HG03045 (cell line): ENCODE measurements around the gene SMIM44.
"Not testable (repeated sequence)": the region's sequence is repeated elsewhere in the genome, so short reads cannot be mapped to it uniquely, and the experiment has no call there.

Source experiments
- ATAC-seq: cut with Tn5 transposase; IDR thresholded peaks from one replicate; pipeline ENCODE4 v1.9.1; 2021; ENCODE audit warnings: mild to moderate bottlenecking, moderate library complexity; ENCODE audit not compliant: unreplicated experiment

SMIM44 gene

DNA sequence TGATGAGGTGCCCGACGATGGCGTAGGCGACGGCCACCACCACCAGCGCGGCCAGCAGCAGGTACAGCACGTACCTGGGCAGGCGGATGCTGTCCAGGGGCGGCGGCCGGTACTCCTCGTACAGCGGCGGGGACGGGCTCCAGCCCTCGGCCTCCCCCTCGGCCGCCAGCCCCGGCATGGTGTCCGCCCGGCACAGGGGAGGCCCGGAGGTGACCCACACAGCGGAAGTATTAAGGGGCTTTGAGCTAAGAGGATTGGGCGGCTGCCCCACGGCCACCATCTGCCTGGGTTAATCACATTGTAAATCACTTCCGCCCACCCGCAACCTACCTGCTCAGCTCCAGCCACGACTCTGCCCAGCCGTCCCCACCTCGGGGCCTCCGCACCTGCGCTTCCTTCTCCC is at the start of gene SMIM44:
Gene SMIM44, minus strand, starts transcription at position 216 of the 403 bp plus-strand sequence. Its CDS starts 38 bp downstream, at position 178.
- no peak for ATAC-seq

DNA sequence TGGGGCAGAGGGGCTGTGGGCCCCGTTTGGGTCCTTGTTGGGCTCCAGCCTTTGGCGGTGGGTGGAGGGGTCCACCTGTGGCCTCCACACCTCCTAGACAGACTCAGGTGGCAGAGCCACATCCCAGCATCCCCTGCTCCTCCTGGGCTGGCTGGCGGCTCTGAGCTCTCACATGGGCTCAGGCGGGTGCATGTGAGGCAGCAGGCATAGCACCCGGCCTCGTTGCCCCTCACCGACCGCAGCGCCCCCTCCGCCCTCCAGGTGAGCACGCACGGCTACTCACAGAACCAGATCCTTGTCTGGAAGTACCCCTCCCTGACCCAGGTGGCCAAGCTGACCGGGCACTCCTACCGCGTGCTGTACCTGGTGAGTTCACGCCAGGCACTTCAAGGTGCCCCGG is 49.8 kb upstream of the SMIM44 start:
- no peak for ATAC-seq

DNA sequence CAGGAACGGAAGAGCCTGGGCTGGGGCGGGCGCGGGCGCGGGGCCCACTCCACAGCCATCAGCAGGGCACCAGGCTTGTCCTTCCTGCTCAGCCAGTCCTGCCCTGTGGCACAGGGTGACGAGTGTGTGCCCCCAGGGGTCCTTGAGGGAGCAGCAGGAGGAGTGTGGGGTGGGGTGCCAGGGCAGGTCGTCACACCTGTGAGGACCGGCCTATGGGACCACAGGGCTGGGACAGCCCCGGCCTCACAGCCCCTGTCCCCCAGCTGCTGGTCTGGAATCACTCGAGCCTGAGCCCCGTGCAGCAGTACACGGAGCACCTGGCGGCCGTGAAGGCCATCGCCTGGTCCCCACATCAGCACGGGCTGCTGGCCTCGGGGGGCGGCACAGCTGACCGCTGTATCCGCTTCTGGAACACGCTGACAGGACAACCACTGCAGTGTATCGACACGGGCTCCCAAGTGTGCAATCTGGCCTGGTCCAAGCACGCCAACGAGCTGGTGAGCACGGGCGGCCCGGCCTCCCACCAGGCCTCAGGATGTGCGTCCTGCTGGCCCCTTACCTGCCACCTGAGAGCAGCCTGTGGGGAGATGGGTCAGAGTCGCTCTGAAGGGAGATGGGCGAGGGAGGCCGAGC is 49.0 kb upstream of the SMIM44 start:
- ATAC-seq = no peak

DNA sequence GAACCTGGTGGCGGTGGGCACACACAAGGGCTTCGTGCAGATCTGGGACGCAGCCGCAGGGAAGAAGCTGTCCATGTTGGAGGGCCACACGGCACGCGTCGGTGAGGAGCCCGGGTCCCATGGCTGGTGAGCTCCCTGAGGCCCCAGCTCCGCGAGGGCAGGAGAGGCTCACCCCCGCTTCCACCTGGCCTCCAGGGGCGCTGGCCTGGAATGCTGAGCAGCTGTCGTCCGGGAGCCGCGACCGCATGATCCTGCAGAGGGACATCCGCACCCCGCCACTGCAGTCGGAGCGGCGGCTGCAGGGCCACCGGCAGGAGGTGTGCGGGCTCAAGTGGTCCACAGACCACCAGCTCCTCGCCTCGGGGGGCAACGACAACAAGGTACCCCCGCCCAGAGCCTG is 48.5 kb upstream of the SMIM44 start:
- no peak for ATAC-seq

DNA sequence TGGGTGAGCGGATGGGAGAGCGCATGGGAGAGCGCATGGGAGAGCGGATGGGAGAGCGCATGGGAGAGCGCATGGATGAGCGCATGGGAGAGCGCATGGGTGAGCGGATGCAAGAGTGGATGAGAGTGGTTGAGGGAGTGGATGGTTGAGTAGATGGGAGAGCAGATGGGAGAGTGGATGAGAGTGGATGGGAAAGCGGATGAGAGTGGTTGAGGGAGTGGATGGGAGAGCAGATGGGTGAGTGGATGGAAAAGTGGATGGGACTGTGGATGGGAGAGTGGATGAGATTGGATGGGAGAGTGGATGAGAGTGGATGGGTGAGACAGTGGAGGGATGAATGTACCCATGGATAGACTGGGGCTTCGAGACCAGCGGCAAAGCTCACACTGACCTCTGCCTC is 47.1 kb upstream of the SMIM44 start:
- ATAC-seq = no peak

DNA sequence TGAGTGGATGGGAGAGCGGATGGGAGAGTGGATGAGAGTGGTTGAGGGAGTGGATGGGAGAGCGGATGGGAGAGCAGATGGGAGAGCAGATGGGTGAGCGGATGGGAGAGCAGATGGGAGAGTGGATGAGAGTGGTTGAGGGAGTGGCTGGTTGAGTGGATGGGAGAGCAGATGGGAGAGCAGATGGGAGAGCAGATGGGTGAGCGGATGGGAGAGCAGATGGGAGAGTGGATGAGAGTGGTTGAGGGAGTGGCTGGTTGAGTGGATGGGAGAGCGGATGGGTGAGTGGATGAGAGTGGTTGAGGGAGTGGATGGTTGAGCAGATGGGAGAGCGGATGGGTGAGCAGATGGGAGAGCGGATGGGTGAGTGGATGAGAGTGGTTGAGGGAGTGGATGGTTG is 46.1 kb upstream of the SMIM44 start:
- not testable (repeated sequence) for ATAC-seq

DNA sequence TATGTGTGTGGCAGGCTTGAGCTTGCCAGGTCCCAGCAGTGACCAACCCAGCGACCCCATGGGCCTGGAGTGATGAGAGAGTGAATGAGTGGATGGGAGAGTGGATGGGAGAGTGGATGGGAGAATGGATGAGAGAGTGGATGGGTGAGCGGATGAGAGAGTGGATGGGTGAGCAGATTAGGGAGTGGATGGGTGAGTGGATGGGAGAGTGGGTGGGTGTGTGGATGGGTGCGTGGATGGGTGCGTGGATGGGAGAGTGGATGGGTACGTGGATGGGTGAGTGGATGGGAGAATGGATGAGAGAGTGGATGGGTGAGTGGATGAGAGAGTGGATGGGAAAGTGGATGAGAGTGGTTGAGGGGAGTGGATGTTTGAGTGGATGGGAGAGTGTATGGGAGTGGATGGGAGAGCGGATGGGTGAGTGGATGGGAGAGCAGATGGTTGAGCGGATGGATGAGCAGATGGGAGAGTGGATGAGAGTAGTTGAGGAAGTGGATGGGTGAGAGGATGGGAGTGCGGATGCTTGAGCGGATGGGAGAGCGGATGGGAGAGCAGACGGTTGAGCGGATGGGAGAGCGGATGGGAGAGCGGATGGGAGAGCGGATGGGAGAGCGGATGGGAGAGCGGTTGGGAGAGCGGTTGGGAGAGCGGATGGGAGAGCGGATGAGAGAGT is 45.4 kb upstream of the SMIM44 start:
- no peak for ATAC-seq

DNA sequence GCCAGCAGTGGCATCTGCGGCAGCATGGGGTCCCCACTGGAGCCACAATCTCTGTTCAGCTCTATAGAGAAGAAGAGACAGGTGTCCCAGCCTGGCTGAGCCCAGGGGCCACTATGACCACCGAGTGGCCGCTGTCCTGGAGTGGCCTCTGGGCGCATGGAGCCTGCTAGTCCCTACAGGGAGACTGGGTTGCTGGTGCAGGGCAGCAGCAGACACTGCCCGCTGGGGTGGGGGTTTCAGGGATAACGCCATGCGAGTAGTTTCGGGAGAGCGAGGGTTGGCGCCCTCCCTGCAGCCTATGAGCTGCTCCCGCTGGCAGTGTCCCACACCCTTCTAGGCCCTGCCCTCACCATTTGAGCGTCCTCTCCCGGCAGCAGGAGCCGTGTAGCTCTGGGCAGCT is 44.8 kb upstream of the SMIM44 start:
- ATAC-seq = no peak

DNA sequence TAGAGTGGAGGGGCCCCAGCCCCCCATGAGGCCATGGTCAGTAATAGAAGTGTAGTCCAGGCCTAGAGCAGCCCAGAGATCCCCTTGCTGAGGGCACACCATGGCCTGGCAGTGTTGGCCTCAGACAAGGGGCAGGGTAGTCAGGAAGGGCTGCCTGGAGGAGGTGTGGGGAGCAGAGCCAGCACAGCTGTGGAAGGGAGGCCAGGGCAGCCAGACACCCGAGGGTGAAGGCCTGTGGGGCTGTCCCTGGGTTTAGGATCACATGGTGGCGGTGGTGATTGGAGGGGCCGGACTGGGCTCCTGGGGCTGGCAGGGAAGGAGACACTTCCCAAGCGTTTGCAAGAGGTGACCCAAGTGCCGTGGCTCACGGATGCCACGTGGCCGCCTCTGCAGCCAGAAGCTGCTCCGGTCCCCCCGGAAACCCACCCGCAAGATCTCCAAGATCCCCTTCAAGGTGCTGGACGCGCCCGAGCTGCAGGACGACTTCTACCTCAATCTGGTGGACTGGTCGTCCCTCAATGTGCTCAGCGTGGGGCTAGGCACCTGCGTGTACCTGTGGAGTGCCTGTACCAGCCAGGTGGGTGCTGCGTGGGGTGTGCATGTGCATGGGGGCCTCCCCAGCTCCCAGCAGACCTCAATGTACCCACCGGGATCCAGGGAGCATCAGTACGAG is 44.1 kb upstream of the SMIM44 start:
- ATAC-seq = no peak

DNA sequence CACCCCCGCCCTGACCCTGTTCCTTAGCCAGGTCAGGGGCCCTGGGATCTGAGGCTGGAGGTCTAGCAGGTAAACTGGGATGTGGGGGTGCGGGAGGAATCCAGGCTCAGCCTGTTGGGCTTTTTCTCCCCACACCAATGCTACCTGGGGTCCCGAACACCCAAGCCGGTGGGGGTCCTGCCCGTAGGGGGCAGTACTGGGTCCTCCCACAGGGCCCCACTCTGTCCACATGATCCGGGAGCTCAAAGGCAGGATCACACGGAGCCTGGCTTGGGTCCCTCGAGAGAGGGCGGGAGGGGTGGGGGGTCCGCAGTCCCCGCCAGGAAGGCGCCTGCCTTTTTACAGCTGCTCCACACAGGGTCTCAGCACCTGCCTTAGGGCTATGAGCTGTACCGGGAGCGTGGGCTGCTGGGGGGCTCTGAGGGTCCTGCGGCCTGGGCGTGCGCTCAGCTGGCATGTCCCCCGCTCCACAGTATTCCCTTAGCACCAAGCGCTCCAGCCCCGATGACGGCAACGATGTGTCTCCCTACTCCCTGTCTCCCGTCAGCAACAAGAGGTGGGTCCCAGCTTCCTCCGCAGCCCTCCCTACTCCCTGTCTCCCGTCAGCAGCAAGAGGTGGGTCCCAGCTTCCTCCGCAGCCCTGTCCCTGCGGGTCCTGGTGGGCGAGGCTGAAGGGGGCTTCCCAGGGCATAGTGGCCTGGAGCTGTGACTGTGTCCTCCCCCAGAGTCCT is 43.4 kb upstream of the SMIM44 start:
- no peak for ATAC-seq

DNA sequence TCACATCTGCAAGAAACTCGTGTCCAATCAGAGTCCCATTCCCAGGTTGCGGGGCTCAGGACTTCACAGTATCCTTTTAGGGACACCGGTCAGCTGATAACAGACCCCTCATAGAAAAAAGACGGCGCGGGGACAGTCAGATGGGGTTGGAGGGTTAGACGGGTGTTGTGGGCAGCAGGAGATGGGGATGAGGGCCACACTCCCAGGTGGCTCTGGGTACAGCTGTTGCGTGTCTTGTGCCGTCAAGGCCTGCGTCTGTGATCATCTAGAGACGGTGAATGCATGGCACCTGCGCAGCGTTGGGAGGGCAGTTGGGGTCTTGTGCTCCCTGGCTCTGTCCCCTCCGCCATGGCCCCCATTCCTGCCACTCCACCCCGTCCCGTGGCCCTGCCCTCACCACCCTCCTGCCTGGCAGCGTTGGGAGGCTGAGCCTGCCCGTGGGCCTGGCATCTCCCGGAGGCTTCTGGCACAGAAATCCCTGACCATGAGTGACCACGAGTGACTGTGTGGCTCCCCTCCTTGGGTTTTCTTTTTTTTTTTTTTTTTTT is 41.7 kb upstream of the SMIM44 start:
- no peak for ATAC-seq

DNA sequence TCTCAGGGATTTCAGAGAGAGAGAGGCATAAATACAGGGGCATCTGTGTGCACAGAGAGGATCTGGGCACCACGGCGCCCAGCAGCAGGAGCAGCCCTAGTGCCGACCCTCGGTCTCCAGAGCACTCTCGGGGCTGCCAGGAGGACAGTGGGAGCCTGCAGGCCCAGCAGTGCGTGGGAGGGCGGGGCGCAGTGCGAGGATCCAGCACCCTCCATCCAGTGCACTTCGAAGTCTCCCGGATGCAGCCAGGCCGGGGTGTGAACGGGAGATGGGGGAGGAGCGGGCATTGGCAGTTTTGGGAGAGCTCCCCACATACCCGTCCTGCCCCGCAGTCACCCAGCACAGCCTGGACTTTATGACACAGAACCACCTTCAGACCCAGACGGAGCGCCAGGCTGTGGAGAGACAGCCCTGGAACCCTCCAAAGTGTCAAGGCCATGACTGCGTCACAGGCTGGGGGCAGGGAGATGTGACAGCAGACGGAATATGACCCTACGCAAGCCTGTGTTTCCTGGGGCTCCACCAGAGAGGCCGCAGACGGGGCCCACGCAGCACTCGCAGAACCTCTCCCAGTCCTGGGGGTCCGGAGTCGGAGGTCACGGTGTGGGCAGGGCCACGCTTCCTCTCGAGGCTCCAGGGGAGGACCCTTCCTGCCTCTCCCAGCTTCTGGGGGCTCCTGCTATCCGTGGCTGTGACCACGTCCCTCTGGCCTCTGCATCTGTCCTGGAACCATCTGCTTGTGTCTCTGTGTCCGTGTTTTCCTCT is 41.0 kb upstream of the SMIM44 start:
- ATAC-seq = no peak

DNA sequence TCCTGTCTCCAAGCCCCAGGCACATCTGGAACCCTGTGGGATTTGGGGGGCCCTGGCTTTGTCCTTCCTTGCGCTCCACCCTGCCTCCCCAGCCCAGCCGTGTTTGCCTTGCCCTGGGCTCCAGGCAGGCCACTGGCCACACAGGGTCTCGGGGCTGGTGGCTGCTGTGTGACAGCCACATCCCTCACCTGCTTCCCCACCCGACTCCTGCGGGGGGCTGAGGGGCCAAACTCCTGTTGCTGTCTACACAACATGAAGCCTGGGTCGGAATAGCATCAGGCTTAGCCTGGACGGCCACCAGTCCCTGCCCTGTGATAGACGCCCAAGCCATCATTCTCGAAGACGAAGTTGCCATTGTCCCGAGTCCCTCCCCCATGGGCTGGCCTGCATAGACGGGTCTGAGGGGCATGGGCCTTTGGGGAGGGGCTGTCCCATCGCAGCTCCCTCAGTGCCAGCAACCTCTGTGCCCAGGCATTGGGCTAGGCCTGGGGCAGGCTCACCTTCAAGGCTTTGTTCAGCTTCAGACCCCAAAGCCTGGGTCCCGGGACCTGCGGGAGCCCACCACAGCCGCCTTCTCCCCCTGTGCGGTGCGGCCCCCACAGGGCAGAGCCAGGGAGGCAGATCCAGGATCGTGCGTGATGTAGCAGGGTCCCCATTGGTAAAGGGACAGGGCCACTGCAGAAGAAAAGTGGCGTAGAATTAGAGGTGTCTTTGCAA is 40.3 kb upstream of the SMIM44 start:
- no peak for ATAC-seq

DNA sequence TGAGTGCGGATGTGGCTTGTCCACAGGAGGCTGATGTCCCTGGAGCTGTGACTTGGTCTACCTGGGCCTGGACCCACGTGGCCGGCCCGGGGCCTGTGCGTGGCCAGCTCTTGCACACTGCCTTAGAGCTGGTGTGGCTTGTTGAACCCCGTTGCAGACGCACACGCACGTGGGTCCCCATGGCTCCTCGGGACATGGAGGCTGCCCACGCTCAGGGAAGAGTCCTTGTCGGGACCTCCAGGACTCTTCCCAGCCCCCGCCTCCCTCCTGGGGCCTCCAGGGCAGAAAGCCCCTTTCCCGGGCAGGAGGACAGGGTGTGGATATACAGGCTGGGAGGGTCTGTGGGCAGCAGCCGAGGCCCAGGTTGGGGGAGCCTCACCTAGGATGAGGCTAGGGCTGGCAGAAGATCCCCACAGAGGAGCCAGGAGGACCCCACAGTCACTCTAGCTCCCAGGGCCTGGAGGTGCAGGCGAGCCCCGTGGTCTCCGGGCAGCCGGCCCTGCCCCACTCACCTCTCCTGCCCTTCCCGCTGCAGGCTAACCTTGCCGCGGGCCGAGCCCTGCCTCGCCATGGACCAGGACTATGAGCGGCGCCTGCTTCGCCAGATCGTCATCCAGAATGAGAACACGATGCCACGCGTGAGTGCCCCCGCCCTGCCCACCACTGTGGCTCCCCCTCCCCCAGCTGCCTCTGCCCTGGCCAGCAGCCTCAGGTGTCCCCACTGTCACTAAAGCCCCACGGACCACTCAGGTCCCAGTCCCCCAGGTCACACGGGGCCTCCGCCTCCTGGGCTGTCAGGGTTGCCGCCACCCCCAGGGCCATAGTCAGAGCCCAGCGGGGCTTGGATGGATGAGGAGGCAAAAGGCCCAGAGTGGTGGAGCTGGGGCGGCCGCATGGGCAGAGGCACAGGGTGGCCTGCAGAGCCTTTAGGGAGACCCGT is 39.5 kb upstream of the SMIM44 start:
- no peak for ATAC-seq

DNA sequence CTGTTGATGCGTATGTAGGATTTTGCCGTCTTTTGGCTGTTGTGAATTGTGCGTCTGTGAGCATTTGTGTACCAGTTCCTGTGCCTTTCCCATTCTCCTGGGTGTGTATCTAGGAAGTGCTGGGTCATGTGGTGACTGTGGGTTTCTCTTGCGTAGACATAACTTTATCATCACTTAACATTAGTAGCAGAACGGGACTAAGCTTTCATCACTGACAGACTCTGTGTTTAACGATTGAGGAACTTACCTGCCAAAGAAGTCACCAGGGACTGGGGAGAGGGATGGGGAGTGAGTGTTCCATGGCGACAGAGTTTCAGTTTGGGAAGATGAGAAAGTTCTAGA is 37.8 kb upstream of the SMIM44 start:
- no peak for ATAC-seq

DNA sequence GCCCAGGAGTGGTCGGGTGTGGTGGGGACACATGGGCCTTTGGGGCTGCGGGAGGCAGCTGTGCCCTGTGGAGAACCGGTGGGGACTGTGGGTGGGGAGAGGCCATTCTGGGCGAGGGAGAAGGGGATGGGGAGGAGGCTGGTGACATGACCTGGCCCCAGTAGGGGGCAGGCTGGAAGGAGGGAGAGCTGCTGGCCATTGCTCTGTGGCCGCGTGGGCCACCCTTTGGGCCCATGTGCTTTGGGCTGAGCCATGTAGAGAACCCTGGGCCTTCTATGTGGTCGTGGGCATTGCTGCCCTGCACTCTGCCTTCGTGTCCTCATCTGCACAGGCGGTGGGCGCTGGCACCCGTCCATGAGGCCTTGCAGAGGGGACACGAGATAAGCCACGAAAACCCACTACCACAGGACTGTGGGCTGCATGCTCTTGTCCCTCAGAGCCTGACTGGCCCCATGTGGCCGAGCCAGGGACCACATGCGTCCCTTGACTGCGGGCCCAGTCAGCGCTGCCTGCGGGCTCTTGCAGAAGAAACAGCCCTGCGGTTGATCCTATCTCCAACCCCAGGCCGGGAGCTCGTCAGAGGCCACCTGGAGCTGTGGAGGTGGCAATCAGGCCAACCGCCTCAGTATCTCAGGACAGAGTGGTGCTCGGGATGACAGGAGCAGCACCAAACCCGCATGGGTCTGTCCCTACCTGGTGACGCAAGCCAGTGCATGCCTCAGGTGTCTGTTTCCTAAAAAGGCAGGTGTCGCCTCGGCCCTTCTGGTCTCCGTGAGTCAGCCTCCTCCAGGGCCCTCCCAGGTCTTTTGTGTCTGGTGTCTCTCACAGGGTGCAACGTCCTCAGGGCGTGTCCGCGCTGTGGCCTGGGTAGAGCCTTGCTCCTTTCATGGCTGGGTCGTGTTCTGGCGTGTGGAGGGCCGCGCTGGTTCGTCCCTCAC is 37.2 kb upstream of the SMIM44 start:
- no peak for ATAC-seq

DNA sequence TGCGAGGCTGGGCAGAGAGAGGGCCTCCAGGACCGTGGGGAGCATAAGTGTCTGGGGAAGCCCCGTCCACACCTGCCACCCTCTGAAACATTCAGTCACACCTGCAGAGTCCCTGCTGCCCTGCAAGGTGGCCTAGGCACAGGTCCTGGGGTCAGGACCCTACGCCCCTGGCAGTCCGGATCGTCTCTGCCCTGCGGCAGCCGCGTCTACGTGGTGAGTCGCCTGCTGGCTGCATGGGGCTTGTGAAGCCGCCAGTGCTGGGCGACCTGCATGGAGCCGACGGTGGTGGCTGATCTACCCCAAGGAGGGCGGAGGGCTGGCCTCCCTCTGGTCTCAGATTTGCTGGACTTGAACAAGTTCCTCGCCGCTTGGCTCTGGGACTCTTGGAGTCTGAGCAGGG is 35.9 kb upstream of the SMIM44 start:
- no peak for ATAC-seq

DNA sequence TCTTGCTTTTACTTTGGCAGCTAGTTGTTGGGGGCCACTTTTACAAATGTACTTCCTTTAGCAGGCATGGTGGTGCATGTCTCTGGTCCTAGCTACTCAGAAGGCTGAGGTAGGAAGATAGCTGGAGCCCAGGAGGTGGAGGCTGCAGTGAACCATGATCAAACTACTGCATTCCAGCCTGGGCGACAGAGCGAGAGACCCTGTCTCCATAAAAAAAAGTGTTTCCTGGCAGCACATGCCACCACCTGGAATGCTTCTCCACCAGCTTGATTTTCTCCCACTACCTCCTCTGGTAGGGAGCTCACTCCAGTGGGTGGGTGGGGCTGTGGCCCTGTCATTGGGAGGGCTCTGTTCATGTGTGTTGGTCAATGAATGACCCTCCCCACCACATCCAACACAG is 35.4 kb upstream of the SMIM44 start:
- ATAC-seq = no peak
